Smooth muscle cell of bladder (primary cell): ENCODE results near the gene E4F1. TPM values are rescaled to one million over a fixed set of nuclear protein-coding genes. Genes with fewer than 3 reads are reported as not detected.

Source experiments
- total RNA-seq: library from RNA; depleted of rRNA; stranded (reverse); fragments of >200 nt; gene quantifications from 2 replicates; pipeline ENCODE4 v1.2.3, GENCODE V29; 2014

The E4F1 gene, protein sequence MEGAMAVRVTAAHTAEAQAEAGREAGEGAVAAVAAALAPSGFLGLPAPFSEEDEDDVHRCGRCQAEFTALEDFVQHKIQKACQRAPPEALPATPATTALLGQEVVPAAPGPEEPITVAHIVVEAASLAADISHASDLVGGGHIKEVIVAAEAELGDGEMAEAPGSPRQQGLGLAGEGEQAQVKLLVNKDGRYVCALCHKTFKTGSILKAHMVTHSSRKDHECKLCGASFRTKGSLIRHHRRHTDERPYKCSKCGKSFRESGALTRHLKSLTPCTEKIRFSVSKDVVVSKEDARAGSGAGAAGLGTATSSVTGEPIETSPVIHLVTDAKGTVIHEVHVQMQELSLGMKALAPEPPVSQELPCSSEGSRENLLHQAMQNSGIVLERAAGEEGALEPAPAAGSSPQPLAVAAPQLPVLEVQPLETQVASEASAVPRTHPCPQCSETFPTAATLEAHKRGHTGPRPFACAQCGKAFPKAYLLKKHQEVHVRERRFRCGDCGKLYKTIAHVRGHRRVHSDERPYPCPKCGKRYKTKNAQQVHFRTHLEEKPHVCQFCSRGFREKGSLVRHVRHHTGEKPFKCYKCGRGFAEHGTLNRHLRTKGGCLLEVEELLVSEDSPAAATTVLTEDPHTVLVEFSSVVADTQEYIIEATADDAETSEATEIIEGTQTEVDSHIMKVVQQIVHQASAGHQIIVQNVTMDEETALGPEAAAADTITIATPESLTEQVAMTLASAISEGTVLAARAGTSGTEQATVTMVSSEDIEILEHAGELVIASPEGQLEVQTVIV
- 24.0 and 28.8 TPM in 2 replicates for total RNA-seq

DNA sequence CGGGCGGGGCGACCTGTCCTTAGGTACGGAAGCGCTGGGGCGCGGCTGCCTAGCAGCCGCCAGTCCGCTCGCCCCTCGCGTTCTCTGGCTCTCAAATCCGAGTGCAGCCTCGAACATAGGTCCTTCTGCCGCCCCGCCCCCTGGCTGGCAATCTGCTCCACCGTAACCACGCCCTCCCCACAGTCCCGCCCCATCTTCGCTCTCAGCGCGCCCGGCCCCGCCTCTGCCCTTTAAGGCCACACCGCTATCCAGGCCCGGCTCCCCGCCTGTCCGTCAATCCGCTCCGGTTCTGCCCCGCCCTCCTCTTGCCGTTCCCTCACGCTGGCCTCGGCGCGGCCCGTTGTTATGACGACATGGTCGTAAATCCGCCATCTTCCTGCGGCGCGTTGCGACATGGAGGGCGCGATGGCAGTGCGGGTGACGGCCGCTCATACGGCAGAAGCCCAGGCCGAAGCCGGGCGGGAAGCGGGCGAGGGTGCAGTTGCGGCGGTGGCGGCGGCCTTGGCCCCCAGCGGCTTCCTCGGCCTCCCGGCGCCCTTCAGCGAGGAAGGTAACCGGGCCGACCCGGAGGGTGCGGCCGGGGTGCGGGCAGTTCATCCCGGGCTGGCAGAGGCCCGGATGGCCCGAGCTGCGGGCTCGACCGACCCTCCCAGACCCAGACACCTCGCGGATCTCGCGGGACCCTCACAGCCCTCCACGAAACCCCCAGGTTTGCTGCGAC, at the start of gene E4F1:
Gene E4F1 (plus strand): TSS at position 371 of the 721 bp plus-strand sequence. CDS start 23 bp downstream, at position 394.

DNA sequence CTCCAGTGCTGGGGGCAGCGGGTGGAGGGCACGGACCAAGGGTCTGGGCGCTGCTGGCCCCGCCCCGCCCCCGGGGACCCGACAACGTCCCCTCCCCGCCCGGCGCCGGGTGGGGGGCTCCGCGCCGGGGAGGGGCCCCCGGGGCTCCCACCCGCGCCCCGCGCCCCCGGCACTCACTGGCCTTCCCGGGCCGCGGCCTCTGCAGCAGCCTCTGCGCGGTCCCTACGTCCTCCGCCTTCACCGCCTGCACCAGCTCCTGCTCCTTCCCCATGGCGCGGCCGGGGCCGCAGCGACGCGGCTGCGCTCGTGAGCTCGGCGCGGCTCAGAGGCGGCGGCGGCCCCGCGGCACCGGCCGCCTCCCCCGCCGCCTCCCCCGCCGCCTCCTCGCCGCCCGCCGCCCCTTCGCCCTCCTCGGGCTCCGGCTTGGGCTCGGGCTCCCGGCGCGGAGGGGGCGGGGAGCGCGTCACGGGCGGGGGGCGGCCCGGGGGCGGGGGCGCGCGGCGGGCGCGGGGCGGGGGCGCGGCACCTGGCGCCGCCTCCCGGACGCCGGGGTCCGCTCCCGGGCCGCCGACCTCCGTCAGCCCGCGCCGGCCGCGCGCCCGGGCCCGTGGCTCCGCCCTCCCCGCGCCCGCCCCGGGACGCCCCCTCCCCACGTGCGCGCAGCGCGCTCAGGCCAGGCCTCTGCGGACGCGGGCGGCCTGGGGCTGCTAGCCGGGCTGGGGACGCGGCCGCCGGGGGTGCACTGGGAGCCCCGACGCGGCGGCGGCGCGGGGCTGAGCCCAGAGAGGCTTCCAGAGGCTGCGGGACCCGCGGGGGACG, 27.0 kb upstream of the E4F1 start, which contains the start of gene CASKIN1:
Gene CASKIN1 (minus strand): TSS at position 444 of the 819 bp plus-strand sequence. CDS start 173 bp downstream, at position 271.

DNA sequence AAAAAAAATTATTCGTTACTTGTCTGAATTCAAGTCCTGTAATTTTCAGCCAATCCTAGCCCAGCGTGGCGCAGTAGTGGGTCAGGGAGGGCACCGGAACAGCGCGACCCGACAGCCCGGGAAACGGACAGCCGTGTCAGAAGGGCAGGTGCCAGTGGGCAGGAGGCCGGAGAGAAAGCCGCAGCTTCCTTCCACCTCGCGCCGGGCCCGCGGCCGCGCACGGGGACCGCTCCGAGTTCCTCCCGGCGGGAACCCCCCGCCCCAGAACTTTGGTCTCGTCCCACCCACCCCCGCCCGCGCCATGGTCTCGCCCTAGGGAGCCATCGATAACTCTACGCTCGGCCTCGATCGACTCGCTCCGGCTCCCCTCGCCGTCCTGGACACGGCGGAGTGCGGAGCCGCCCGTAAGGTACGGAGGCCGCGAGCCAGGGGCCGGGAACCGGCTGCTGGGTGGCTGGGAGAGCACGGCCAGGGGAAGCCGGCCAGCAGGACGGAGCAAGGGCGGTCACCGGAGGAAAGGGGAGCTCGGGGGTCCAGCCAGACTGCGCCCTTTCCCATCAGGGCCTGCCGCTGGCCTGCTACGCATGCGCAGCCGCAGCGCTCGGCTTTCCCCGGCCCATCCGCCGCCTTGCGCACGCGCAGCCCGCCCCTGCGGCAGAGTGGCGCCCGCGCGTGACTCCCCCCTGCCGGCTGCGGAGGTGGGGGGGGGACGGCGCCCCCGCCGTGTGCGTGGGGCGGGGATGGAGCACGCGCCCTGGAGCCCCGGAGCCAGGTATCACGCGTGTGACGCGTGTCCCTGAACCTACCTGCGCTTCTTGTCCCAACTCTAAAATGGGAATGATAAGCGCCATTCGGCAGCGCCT, 18.1 kb upstream of the E4F1 start, which contains the start of gene MLST8:
Gene MLST8 (plus strand): TSS at position 351 of the 863 bp plus-strand sequence. CDS start 632 bp downstream, outside the sequence.

DNA sequence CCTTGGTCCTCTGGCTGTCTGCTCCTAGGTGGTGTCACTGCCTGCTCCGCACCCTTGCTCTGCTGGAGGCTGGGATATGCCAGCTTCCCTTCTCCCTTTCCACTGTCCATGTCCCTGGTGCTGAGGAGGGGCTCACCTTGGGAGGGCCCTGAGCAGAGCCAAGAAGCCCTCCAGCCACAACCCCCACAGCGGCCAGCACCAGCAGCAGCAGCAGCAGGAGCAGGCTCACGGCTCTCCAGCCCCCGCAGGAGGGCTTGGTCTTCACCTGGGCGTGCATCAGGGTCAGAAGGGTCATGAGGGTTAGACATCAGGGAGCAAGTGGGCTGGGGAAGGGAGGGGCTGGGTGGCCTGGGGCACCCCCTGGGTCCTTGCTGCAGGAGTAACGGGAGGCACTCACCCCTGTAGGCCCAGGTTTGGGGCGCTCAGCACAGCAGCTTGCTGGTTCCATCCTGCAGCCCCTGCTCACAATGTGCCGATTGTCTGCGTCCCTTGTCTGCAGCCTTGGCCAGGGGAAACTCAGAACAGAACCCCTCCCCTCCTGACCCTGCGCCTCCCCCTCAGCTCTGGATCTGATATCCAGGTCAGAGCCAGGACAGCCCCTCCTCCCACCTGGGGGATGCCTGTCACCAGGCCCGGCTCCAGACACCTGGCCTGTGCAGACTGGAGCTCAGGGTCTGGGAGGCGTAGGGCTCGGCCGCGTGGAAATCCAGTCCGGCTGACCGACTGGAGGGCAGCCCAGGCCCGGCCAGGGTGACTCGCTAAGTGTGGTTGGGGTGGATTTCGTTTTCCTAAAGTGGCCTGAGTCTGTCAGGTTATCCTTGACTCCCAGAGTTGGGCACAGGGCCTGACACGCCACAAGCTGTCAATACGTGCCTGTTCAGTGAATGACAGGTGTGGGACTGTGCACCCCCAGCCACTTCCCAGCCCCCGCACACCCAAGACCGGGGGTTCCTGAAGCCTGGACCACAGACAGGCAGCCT, 12.7 kb upstream of the E4F1 start, which contains the start of gene BRICD5:
Gene BRICD5 (minus strand): TSS at position 478 of the 980 bp plus-strand sequence. CDS start 30 bp downstream, at position 448.

DNA sequence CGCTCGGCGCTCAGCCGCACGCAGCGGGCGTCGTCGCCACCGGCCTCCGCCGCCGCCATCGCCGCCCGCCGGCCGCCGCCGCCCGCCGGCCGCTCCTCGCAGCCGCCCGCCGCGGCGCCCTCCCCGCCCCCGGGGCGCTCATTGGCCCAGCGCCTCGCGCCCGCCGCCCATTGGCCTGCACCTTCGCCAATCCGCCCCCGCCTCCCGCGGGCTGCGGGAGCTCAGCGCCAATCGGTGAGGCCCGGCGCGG, 8.7 kb upstream of the E4F1 start, which contains the start of gene PGP:
Gene PGP (minus strand): TSS at position 122 of the 250 bp plus-strand sequence. CDS start 63 bp downstream, at position 59.

DNA sequence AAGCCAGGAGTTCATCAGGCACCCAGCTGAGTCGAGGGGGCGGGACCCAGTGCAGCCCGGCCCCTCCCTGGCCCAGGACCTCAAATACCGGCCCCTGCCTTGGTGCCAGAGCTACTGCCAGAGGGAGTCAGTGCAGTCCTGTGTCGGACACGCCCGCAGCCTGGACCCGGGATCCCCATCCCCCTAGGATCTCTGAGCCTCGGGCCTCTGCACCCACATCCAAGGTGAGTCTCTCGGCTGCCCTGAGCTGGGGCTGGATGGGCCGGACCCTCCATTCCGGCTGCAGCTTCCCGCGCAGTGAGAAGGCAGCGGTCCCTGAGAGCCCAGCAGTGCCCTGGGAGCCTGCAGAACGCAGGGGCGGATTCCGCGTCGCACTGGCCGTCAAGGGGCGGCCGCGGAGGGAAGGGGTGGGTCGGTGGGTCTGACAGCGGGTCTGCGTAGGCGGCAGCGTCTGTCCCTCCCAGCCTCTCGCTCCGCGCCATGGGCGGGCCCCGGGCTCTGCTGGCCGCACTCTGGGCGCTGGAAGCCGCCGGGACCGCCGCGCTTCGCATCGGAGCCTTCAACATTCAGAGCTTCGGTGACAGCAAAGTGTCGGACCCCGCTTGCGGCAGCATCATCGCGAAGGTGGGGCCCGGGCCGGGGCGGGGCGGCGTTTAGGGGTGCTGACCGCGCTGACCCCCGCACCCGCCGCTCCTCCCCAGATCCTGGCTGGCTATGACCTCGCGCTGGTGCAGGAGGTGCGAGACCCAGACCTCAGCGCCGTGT, 13.1 kb downstream of the E4F1 start, which contains the start of gene DNASE1L2:
Gene DNASE1L2 (plus strand): TSS at position 108 of the 765 bp plus-strand sequence. CDS start 373 bp downstream, at position 481.

DNA sequence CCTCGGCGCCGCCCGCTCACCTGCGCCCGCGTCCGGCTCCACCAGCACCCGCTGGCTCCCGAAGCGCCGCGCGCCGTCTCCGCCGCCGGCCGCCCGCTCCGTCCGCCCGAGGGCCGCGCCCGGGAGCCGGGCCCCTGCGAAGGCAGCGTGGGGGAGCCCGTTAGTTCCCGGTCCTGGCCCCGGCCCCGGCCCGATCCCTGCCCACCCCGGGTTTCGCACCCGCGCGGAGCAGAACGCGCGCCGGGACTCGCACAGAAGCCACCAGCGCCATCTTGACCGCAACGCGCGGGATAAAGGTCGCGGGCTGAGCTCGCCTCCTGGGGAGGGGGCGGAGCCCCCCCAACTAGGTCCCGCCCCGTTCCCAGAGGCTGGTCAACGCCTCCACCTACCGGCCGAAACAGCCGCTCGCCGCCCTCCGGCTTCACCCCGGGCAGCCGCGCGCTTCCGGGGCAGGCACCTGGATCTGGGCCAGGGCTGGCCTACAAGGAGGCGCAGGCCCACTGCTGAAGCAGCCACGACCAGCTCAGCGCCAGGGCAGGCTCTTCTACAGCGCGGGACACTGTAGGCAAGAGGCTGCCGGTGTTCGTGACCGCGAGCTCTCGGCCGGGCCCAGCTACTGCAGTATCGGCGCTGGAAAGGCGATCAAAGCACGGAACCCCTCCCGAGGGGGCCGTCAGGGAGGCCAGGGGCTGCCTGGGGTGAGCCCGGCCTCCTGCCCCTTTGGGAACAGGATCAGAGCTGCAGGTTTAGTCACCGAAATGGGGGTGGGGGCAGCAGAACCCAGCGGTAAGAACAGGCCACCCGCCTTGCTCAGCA, 28.1 kb downstream of the E4F1 start, which contains the start of gene ECI1:
Gene ECI1 (minus strand): TSS at position 292 of the 816 bp plus-strand sequence. CDS start 21 bp downstream, at position 271.

DNA sequence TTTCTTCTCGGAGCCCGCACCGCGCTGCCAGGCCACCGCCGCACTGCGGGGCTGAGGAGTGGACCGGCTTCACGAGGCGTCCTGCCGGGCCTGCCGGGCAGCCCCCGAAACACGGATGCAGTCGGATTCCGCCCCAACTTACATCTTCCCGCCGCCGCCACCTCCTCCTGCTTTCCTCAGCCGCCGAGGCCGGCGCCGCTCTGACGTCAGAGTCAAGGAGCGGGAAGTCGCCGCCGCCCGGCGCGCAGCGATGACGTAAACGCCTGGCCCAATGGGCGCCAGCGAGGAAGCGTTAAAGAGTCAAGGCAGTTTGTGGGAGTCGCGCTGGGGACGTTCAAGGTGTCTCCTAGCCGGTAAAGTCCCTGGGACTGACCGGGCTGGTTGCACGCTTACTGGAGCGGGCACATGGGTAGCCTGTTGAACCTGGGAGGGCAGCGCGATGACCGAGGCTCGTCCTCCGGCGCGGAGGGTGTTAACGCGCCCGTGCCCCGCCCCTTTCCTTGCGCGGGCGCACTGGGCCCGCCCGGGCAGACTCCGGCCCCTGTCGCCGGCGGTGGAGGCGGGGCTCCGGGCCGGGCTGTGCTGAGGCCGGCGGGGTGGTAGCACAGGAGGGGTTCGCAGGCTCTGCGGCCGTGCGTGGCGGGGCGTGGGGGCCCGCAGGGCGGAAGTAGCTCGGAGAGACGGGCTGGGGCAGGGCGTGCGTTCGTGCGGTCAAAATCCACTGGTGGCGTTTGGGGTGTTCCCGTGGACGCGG, 44.7 kb downstream of the E4F1 start, which contains the start of gene RNPS1:
Gene RNPS1 (minus strand): TSS at position 214 of the 754 bp plus-strand sequence. CDS start 3,483 bp downstream, outside the sequence.

Other genes with a start within 250 kb of the E4F1 start
- gene NOXO1, start 242.1 kb upstream of the E4F1 start, total RNA-seq: 0.14 TPM in 1 of 2 replicates, not detected in the other
- 10.1 and 11.5 TPM in 2 replicates for gene GFER, start 239.4 kb upstream of the E4F1 start, total RNA-seq
- gene SYNGR3, start 233.6 kb upstream of the E4F1 start, total RNA-seq: 2.4 and 3.3 TPM in 2 replicates
- 11.4 and 11.8 TPM in 2 replicates for gene ZNF598, start 213.8 kb upstream of the E4F1 start, total RNA-seq
- 0.18 and 0.43 TPM in 2 replicates for gene NPW, start 203.8 kb upstream of the E4F1 start, total RNA-seq
- gene NHERF2, start 196.7 kb upstream of the E4F1 start, total RNA-seq: 27.0 and 28.1 TPM in 2 replicates
- gene NTHL1, start 175.8 kb upstream of the E4F1 start, total RNA-seq: 33.8 and 40.0 TPM in 2 replicates
- 37.8 and 59.7 TPM in 2 replicates for gene TSC2, start 175.6 kb upstream of the E4F1 start, total RNA-seq
- gene PKD1, start 87.7 kb upstream of the E4F1 start, total RNA-seq: 91.0 and 116 TPM in 2 replicates
- 0.71 and 1.6 TPM in 2 replicates for gene RAB26, start 75.0 kb upstream of the E4F1 start, total RNA-seq
- gene TRAF7, start 67.8 kb upstream of the E4F1 start, total RNA-seq: 48.1 and 52.7 TPM in 2 replicates
- gene CASKIN1, start 27.0 kb upstream of the E4F1 start, total RNA-seq: 0.14 and 0.37 TPM in 2 replicates
- 10.7 and 17.5 TPM in 2 replicates for gene MLST8, start 18.1 kb upstream of the E4F1 start, total RNA-seq
- gene BRICD5, start 12.7 kb upstream of the E4F1 start, total RNA-seq: 1.00 and 1.8 TPM in 2 replicates
- gene PGP, start 8.8 kb upstream of the E4F1 start, total RNA-seq: 5.3 and 7.8 TPM in 2 replicates
- 0.43 and 0.65 TPM in 2 replicates for gene DNASE1L2, start 12.9 kb downstream of the E4F1 start, total RNA-seq
- gene ECI1, start 28.0 kb downstream of the E4F1 start, total RNA-seq: 24.9 and 33.8 TPM in 2 replicates
- 33.1 and 44.0 TPM in 2 replicates for gene RNPS1, start 44.5 kb downstream of the E4F1 start, total RNA-seq
- gene ABCA3, start 117.1 kb downstream of the E4F1 start, total RNA-seq: 0.43 and 0.55 TPM in 2 replicates
- gene CCNF, start 205.9 kb downstream of the E4F1 start, total RNA-seq: 4.0 and 4.8 TPM in 2 replicates
- gene TEDC2, start 236.5 kb downstream of the E4F1 start, total RNA-seq: 1.00 and 1.0 TPM in 2 replicates
- 0.43 and 0.74 TPM in 2 replicates for gene NTN3, start 247.7 kb downstream of the E4F1 start, total RNA-seq